Testis (tissue), 3 donors: ENCODE results near the gene RAD50. TPM values are rescaled to one million over a fixed set of nuclear protein-coding genes. Genes with fewer than 3 reads are reported as not detected.

ENCODE experiments used
- DNase-seq: peaks from one replicate; pipeline ENCODE4 v3.0.0-alpha.2; 2019
- H3K27ac ChIP-seq, 2 donors: fragments of 200-600 bp; sonication (generic); one replicate each; pipeline ENCODE4 v1.5.1; 2019
- H3K27me3 ChIP-seq: fragments of 200-600 bp; sonication (generic); one replicate; pipeline ENCODE4 v1.5.1; 2019
- H3K36me3 ChIP-seq: fragments of 200-600 bp; sonication (generic); one replicate; pipeline ENCODE4 v1.5.1; 2017; ENCODE audit warnings: low read depth; ENCODE audit errors: missing control alignments
- H3K4me1 ChIP-seq: fragments of 200-600 bp; sonication (generic); one replicate; pipeline ENCODE4 v1.5.1; 2019
- H3K4me3 ChIP-seq, 2 donors: fragments of 200-600 bp; sonication (generic); one replicate each; pipeline ENCODE4 v1.5.1; 2017 to 2019
- H3K9me3 ChIP-seq: fragments of 200-600 bp; sonication (generic); one replicate; pipeline ENCODE4 v1.5.1; 2017
- POLR2A ChIP-seq: fragments of 450-650 bp; IDR thresholded peaks from one replicate; pipeline ENCODE4 v1.6.1; 2017; ENCODE audit warnings: antibody characterized with exemption, mild to moderate bottlenecking, moderate library complexity
- WGBS, 2 donors: methylation state at CpG; one replicate each; pipeline ENCODE4 v1.1.5; 2018; 5-methylcytosine and 5-hydroxymethylcytosine counted together
- intact Hi-C: fragments of 100-400 bp; cut with DNase I; formaldehyde crosslinking; loops from one replicate; pipeline ENCODE4 v1.15.1; 2023; ENCODE audit warnings: low total_unique reads
- polyA plus RNA-seq: library from polyadenylated mRNA; stranded (reverse); fragments of 350-450 nt; fragmentation: Illumina TruSeq; extraction: RNeasy Lipid Tissue Mini Kit (QIAGEN cat#74804); gene quantifications from one replicate; pipeline ENCODE4 v1.2.3, GENCODE V29; 2014; ENCODE audit warnings: low read depth, low replicate concordance; ENCODE audit not compliant: insufficient read depth
- total RNA-seq, 2 donors: library from RNA; depleted of rRNA; stranded (reverse); fragments of >200 nt; gene quantifications; one replicate each; pipeline ENCODE4 v1.2.3, GENCODE V29; 2016
- TF ChIP-seq, protein P1 (sequence below), 3 experiments: fragments of 450-650 bp in 2 of 3; fragments of 200-600 bp in 1 of 3; sonication (generic) in 1 of 3; IDR thresholded peaks; one replicate each; pipeline ENCODE4 v1.5.1; 2016 to 2019; ENCODE audit warnings: antibody characterized with exemption in 3 of 3, mild to moderate bottlenecking in 2 of 3, moderate library complexity in 1 of 3

RAD50 gene
- total and polyA plus RNA-seq, 3 donors from 2014 or later, result 5.0 to 41.6 (median 38.6) TPM

DNA sequence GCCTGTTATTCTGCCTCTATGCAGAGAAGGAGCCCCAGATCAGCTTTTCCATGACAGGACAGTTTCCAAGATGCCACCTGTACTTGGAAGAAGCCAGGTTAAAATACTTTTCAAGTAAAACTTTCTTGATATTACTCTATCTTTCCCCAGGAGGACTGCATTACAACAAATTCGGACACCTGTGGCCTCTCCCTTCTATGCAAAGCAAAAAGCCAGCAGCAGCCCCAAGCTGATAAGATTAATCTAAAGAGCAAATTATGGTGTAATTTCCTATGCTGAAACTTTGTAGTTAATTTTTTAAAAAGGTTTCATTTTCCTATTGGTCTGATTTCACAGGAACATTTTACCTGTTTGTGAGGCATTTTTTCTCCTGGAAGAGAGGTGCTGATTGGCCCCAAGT lies 116.7 kb downstream of the RAD50 start:
- no peak overlapping the region for H3K4me3 ChIP-seq
- no peaks in the 10 kb centered on the region for H3K4me1 ChIP-seq
- intact Hi-C loops, result no loop called here
- H3K9me3 ChIP-seq, result no peaks in the 10 kb centered on the region
- DNase-seq, result no peak
- H3K36me3 ChIP-seq, result no peaks in the 10 kb centered on the region
- no peaks in the 10 kb centered on the region for H3K27me3 ChIP-seq
- H3K27ac ChIP-seq, result no peak overlapping the region
- WGBS, 2 donors, result 72 to 82% methylated on average over 1 of the region's 1 CpG
- TF ChIP-seq, protein P1, sequence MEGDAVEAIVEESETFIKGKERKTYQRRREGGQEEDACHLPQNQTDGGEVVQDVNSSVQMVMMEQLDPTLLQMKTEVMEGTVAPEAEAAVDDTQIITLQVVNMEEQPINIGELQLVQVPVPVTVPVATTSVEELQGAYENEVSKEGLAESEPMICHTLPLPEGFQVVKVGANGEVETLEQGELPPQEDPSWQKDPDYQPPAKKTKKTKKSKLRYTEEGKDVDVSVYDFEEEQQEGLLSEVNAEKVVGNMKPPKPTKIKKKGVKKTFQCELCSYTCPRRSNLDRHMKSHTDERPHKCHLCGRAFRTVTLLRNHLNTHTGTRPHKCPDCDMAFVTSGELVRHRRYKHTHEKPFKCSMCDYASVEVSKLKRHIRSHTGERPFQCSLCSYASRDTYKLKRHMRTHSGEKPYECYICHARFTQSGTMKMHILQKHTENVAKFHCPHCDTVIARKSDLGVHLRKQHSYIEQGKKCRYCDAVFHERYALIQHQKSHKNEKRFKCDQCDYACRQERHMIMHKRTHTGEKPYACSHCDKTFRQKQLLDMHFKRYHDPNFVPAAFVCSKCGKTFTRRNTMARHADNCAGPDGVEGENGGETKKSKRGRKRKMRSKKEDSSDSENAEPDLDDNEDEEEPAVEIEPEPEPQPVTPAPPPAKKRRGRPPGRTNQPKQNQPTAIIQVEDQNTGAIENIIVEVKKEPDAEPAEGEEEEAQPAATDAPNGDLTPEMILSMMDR (IDR thresholded peaks at IDR 0.05), result no peak
- no peak for TF ChIP-seq POLR2A

DNA sequence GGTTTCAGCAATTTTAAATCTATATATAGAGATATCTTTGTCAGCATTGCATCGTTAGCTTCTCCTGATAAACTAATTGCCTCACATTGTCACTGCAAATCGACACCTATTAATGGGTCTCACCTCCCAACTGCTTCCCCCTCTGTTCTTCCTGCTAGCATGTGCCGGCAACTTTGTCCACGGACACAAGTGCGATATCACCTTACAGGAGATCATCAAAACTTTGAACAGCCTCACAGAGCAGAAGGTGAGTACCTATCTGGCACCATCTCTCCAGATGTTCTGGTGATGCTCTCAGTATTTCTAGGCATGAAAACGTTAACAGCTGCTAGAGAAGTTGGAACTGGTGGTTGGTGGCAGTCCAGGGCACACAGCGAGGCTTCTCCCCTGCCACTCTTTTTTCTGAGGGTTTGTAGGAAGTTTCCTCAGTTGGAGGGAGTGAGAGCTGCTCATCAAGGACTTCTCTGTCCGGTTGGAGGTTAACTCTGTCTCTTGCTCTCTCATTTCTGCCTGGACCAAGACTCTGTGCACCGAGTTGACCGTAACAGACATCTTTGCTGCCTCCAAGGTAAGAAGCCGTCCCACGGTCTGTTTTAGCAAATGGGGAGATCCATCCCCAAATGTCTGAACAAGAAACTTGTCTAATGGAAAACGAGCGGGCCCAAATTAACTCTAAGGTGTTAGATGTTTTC lies 117.3 kb downstream of the RAD50 start, which contains the start of gene IL4:
TSS of gene IL4 (plus strand) at position 51 of the 692 bp plus-strand sequence. CDS start at position 113, 62 bp downstream.
- Histone ChIP-seq H3K27ac (no peak within 1 kb of the TSS), H3K4me3 (no peak within 1 kb of the TSS), H3K4me1 (no peaks in the 10 kb centered on the region), H3K9me3 (no peaks in the 10 kb centered on the region), H3K27me3 (no peaks in the 10 kb centered on the region), H3K36me3 (no peaks in the 10 kb centered on the region)
- DNase-seq, result no peak
- 81% methylated on average over 14 of the region's 14 CpGs for WGBS, 2 donors
- intact Hi-C loops, result no loop called here
- TF ChIP-seq POLR2A, result no peak
- TF ChIP-seq, protein P1 (IDR thresholded peaks at IDR 0.05), result no peak

DNA sequence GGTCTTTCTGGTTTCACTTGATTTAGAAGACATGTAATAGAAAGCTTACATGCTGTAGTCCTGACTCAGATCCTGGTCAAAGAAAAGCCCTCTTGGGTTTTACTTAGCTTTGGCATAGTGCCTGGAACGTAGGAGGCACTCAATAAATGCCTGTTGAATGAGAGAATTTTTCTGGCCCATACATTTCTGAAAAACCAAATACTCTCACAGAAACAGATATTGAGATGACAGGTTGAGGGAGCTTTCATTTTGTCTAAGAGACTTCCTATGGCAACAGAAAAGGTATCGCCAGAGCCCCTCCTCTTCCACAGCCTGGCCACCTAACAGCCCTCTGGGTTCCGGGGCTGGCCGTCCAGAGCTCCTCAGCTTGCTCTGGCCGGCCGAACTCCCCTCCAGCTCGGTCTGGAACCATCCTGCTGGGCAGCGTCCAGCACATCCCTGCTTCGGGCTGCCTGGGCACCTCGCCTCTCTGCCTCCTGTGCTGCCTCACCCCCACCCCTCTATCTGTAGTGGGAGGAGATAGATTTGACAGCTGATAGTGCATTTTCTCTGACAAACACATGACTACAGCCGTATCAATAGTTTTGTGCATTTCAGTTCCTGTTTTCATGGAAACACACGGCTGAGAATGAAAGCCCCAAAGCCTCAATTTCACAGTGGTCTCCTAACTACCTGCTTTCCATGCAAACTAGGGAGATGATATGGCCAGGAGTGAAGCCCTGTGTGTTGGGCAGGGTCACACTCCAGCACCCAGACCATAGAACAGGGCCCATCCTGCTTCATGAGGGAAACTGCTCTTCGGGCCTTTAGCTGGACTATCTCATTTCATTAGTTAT lies 118.1 kb downstream of the RAD50 start:
- Histone ChIP-seq H3K4me3 (no peak overlapping the region), H3K9me3 (no peaks in the 10 kb centered on the region), H3K4me1 (no peaks in the 10 kb centered on the region), H3K27ac (no peak overlapping the region), H3K27me3 (no peaks in the 10 kb centered on the region), H3K36me3 (no peaks in the 10 kb centered on the region)
- DNase-seq, result no peak
- no peak for TF ChIP-seq POLR2A
- TF ChIP-seq, protein P1 (IDR thresholded peaks at IDR 0.05), result no peak
- intact Hi-C loops, result no loop called here
- WGBS, 2 donors, result 80 to 88% methylated on average over 13 of the region's 13 CpGs

DNA sequence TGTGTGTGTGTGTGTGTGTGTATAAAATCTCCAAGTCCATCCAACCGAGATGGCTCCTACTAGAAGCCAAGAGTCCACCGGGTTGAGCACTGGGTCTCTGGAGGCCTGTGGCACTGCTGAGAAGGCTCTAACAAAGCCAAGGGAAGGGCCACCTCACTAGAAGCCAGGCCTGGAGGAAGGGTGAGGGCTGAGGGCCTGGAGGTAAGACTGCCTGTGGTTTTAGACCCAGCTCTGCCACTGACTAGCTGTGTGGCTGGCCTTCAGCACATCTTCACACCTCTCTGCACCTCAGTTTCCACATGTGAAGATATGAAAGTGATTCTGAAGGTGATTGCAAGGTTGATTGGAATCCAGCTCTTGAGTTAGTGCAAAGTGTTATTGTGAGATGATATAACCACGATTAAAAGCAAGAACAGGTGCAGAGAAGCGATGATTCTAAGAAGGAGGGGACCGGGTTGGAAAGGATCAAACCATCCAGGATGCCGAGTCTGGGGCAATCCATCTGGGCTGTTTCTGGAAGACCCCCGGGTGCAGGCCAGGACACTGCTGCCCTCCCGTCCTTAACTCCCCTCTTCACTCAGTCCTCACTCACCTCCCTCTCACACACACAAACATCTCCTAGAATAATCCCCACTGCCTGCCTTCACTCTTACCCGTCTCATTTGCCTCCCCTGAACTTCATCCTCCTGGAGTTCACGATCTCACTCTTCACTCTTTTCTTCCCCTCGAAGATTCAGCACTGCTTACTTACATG lies 119.3 kb downstream of the RAD50 start:
- no peak for DNase-seq
- H3K27ac ChIP-seq, result no peak overlapping the region
- WGBS, 2 donors, result 87 to 95% methylated on average over 11 of the region's 11 CpGs
- H3K27me3 ChIP-seq, result no peaks in the 10 kb centered on the region
- H3K4me3 ChIP-seq, result no peak overlapping the region
- no peaks in the 10 kb centered on the region for H3K36me3 ChIP-seq
- no peaks in the 10 kb centered on the region for H3K9me3 ChIP-seq
- TF ChIP-seq POLR2A, result no peak
- TF ChIP-seq, protein P1 (IDR thresholded peaks at IDR 0.05), result no peak
- intact Hi-C loops, result no loop called here
- H3K4me1 ChIP-seq, result no peaks in the 10 kb centered on the region
